NCI-H1105 treated with DMSO at 0.1 percent for 48 hours (cell line): Measurements from ENCODE around the gene NR2F2.
A peak's percentile ranks its signal among the peaks of the same experiment; 100 is the strongest.

Source experiments
- DNase-seq: peaks from one replicate; lab custom pipeline; 2025; lab: John Stamatoyannopoulos, UW

NR2F2 gene

GRCh38 chr15:96320107-96320506, 10.4 kb upstream of the NR2F2 start:
- no peak for DNase-seq

- no peak for DNase-seq
These were observed 9.5 kb upstream of the NR2F2 start for GRCh38 chr15:96320703-96321638.

GRCh38 chr15:96321639-96322535, 8.6 kb upstream of the NR2F2 start:
- DNase-seq = no peak

GRCh38 chr15:96322536-96323318, 7.8 kb upstream of the NR2F2 start:
- DNase-seq = no peak

DNA sequence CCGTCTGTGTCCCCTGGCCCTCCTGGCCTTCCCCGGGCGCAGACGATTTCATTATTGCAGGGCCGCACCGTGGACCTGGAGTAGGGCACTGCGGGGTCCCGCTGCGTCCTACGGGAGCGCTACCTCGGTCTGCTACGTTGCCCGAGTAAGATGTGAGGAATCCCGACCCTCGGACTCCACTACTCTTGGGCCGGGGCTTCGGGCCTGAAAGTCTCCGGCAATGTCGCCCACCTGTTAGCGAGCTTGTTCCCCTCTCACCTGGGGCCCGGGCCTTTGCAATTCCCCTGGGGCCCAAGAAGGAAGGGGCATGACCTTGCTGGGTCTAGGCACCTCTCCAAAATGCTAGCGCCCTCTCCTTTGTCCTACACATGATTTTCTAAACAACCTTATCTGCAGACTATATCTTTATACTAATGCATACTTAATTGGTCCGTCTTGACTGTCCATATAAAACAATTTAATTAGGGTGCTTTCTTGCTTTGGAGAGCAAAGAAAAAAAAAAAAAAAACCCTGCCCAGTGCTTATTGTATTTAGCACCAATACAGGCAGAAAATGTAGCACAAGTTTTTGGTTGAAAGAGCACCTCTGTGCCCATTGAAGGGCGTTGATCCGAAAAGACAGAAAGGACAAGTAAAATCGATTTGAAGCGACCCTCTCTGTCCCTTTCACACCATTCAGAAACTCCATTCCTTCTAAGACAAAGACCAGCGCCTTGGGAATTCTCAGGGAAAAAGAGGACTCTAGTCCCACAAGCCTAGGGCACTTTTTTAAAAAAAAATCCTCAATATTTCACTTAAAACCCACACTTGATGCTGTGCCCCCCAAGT, 7.0 kb upstream of the NR2F2 start:
- DNase-seq = no peak

DNA sequence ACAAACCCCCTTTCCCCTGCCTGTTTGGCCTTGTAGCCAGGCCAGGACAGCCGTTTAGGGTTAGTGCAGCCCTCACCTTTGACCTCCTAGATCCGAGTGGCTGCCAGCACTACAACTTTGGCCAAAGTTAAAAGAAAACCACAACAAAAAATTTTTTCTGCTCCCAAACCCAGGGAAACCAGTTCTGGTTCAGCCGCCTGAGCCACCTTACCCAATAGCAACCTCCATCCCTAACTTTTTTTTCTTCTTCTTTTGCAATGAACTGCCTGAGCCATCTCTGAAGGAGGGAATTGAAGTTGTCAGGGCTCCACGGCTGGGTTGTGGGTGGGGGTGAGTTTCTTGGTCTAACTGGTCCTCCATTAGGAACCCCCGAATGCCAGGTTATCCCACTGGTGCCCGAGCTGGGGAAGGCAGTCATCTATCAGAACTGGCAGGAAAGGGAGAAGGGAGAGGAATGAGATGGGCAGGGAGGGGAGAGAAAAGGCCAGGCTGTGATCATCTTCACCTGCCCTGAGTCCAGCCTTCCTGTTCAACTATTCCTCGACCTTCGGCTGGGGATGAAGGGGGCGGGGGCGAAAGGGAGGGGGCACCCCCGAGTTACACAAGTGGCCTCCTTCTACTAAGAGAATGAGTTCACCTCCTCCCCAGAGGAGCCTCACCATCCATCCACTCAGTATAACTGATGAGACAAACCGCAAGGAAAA, 6.2 kb upstream of the NR2F2 start:
- no peak for DNase-seq

DNA sequence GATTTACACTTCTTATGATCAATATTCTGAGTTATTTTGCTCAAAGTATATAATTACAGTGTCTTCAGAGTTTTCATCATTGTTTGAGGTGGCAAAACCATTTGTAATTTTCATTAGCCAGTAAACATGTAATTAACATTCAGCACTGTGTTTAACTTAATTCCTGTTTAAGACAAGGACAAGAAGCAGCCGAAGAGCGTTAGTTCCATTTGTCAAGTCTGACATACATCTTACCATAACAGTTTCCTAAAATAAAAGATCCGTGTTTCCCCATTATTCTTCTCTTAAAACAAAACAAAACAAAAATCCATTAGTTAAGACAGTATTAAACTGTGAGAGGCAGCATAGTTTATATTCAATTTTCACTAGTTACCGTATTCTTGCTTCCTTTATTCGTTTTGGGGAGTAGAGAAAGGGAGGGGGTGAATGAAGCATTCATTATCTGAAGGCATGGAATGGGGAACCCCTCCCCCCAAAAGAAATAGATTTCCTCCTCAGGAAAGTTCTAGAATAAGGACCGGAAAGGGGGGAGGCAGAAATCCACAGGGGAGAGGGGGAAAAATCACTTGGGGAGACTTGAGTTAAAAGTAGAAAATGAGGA, 5.5 kb upstream of the NR2F2 start:
- DNase-seq = no peak

DNA sequence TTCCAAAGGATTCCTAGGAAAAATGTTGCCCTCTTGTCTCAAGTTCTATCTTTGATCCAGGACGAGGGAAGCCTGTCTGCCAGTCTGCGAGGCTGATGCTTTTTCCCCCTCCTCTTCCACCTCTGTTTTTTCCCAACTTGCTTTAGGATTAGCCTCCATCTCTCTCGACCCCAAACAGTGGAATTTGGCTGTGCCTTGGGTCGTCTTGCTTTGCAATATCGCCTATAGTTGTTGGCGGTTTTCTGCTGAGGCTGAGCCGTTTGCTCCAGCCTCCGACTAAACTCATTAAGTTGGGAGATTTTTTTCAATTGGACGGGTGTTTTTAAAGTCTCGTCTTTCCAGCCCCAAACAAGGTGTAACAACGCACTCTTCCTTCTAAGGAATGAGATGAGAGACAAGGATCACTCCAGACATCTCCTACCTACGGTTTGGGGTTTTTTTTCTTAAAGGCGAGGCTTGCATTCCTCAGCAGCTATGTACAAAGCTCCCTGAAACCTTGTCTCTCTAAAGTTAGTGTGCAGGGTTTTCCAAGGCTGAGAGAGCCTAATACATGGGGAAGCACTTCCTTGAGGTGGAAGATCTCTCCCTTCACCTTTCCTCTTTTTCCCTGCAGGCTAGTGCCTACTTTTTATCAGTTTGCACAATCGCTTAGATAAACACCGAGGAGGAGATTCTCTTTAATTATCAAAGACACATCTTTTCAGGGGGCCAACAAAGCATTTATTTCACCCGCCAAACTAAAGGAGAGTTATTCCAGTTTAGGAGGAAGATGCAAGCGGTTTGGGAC, 4.8 kb upstream of the NR2F2 start:
- DNase-seq = no peak

DNA sequence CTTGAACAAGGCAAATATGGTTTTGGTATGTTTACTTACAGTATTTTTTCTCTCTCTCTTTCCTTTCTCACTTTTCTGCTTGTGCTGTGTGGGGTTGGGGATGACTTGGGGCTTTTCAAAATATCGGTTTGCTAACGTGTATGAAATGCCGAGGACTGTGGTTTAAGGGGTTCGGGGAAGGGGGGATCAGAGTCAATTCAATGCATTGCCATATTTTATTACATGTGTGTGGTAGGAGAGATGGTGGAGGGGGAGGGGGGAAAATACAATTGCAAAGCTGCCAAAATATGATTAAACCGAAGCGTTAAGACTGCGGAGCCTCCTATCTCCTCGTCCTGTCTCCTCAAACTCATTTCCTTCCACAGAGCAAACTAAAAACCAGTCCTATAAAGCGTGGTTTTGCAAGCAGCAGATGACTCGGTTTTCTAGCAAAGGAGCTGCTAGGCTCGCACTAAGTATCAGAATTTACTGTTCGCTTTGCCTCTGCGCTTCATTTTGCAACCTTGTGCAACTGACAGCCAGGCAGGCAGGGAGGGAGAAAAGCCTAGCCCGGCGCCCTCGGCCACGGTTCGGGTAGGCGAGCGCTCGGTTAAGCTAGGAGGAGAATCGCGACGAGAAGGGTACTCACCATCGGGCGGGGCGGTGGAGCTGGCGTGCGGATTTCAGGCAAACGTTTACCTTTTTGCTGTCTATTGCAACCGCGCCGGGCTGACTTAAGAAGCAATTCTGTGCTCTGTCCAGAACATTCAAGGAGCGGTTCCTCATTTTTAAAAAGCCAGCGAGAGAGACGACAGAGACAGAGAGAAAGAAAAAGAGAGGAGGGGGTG, 4.0 kb upstream of the NR2F2 start:
- peak; percentile 27 for DNase-seq

DNA sequence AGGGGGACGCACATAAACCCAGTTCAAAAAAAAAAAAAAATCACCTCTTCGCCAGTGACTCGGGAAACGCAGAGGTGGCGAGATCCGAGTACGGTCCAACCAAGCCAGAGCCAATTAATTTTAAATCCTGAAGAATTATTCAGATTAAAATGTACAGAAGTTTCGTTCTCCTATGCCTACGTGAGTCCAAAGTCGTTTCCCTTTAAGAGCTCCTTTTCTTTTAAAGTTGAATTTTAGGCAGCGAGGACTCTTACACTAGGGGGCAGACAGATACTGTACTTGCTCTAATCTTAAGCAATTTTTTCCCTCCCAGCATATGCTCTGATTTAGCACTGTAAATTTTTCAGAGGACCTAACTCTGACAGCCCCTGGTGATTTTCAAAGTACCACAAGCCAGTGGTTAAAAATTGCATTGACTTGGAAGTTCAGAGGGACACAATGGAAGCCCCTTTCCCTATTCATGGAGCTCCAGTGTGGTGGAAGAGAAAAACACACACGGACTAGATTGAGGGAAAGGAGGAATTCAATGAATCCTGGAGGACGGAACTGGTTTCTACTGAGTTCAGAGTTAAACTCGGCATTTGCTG, 3.3 kb upstream of the NR2F2 start:
- peak; percentile 59 for DNase-seq

GRCh38 chr15:96328181-96328876, 2.2 kb upstream of the NR2F2 start:
- DNase-seq = no peak

- DNase-seq = no peak
These were observed 1.7 kb upstream of the NR2F2 start for GRCh38 chr15:96328877-96329195.

GRCh38 chr15:96329403-96329981, 1.0 kb upstream of the NR2F2 start:
- DNase-seq = no peak

DNA sequence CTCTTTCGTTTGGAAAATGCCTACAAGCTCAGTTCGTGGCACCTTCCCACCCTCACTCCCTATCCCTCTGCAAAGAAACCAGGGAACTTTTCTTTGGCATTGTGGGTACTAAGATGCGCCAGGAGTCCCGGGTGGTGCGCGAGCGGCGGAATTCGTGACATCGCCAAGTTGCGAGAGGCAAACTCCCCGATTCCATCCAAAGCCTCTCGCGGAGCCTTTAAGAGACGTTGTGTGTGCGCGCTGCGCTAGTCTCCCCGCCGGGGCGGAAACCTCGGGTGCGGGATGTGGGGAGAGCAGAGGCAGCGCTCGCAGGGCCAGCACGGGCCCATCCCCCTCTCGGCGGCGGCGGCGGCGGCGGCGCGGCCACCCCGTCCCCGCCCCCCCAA, 443 bp upstream of the NR2F2 start:
- DNase-seq = peak; percentile 55

DNA sequence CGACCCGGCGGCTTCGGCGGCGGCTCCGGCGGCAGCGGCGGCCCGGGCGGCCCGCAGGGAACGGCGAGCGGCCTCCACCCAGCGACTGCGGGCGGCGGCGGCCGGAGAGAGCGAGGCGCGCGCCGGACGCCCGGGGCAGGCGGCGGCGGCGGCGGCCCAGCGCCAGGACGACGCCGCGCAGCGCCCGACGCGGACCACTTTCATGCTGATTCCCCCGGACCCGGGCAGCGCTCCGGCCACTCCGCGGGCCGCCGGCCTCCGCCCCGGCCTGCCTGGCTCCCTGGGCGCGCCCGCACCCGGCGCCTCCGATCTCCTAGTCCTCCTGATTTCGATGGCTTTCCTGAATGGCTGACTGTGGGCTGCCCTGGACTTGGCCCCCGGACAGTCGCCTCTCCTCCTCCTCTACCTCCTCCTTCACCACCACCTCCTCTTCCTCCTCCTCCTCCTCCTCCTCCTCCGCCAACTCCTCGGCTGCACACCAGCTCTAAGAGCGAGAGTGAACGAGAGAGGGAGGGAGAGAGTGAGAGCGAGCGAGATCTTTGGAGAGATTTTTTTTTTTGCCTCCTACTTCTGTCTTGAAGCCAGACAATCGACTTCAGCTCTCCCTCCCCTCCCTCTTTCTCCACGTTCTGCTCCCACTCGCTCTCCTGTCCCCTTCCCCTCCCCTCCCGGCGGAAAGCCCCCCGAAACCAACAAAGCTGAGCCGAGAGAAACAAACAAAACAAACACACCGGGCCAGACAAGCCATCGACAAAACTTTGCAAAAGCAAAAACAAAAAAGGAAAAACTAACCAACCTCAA, 844 bp downstream of the NR2F2 start:
- DNase-seq = no peak

- peak; percentile 23 for DNase-seq
These were observed 1.6 kb downstream of the NR2F2 start for GRCh38 chr15:96331945-96332636.
